NCI-H2227 treated with DMSO at 0.1 percent for 48 hours (cell line): Measurements from ENCODE around the gene MOV10.
"Not testable (repeated sequence)": the region's sequence is repeated elsewhere in the genome, so short reads cannot be mapped to it uniquely, and the experiment has no call there.

ENCODE experiments used
- DNase-seq: peaks from one replicate; lab custom pipeline; 2025; lab: John Stamatoyannopoulos, UW

Gene MOV10, protein sequence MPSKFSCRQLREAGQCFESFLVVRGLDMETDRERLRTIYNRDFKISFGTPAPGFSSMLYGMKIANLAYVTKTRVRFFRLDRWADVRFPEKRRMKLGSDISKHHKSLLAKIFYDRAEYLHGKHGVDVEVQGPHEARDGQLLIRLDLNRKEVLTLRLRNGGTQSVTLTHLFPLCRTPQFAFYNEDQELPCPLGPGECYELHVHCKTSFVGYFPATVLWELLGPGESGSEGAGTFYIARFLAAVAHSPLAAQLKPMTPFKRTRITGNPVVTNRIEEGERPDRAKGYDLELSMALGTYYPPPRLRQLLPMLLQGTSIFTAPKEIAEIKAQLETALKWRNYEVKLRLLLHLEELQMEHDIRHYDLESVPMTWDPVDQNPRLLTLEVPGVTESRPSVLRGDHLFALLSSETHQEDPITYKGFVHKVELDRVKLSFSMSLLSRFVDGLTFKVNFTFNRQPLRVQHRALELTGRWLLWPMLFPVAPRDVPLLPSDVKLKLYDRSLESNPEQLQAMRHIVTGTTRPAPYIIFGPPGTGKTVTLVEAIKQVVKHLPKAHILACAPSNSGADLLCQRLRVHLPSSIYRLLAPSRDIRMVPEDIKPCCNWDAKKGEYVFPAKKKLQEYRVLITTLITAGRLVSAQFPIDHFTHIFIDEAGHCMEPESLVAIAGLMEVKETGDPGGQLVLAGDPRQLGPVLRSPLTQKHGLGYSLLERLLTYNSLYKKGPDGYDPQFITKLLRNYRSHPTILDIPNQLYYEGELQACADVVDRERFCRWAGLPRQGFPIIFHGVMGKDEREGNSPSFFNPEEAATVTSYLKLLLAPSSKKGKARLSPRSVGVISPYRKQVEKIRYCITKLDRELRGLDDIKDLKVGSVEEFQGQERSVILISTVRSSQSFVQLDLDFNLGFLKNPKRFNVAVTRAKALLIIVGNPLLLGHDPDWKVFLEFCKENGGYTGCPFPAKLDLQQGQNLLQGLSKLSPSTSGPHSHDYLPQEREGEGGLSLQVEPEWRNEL

DNA sequence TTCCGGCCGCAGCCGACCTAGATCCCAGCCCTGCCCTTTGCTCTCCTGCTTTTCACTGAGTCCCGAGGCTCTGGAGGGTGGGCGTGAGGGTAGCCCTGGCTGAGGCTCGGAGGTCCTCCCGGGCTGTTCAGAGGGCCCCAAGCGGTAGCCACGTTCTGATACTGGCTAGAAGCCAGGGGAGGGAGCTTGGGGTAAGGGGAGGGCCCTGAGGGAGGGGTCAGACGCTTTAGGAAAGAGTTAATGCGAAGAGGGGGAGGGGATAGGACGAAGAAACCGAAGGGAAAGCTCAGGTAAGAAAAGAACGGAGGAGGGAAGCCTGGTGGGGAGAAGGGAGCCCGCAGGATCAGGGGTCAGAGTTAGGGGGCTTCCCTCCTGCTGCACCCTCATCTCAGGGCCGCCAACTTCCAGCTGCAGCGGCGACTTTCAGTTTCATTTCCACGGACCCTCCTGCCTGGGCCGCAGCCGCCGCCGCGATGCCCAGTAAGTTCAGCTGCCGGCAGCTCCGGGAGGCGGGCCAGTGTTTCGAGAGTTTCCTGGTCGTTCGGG is at the start of gene MOV10:
TSS of gene MOV10 (plus strand) at position 220 of the 546 bp plus-strand sequence. CDS start at position 474, 254 bp downstream.
- peak; percentile 74 for DNase-seq

DNA sequence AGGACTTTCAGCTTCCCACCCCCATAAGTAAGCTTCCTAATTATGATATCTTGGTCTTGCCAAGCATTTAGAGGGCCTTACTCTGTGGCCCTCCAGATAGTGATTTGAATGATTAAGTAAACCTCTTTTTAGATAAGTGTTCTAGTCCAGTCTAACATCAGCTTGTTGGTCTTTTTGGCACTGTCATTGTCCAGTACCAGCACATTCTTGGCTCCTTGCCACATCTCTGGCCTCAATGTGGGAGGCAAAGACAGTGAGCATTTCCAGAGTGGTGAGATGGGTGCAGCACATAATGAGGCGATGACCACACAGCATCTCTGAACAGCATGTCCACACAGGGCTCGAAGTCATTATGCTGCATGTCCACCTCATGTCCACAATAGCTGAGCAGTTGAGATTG is 48.8 kb upstream of the MOV10 start:
- DNase-seq: no peak

DNA sequence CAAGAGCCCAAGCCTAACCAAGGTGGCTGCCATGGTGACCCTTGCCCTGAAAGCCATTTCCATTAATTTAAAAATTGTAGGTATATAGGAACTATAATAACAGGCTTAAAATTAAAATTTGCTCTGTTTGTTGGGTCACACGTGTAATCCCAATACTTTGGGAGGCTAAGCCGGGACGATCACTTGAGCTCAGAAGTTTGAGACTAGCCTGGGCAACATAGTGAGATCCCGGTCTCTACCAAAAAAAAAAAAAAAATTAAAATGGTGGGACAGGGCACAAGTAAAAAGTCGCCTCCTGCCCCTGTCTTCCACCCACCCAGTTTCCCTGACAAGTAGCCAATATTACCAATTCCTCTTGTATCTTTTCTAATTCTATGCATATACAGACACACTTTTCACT is 48.3 kb upstream of the MOV10 start:
- DNase-seq: no peak

DNA sequence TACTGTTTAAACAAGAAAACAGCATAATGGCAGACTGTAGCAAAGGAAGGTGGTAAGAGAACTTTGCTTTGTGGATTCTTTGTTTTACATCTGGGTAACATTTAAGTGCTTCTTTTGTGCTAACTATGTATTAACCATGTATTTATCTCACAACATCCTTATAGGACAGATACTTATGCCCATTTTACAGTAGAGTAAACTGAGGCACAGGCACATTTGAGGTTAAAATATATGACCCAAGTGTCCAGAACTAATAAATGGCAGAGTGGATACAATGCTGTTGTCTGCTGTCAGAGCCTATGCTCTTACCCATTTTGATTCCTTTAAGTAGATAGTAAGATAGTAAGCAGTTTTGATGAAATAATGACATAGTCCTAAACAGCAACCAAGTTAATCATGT is 47.6 kb upstream of the MOV10 start:
- DNase-seq: no peak

DNA sequence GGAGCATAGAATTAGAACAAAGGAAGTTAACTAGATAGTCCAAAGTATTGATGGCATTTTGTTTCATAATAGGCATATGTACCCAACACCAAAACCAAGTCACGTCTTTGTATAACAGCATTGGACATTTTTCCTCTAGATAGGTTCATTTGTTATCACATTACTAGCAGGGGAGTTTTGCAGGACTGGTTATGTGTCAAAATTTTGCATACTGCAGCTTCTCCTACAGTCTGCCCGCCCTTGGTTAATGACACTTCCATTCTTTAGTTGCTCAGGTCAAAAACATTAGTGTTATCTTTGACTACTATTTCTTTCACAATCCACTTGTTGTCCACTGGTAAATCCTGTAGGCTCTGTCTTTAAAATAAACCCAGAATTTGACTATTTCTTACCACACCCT is 45.9 kb upstream of the MOV10 start:
- no peak for DNase-seq

DNA sequence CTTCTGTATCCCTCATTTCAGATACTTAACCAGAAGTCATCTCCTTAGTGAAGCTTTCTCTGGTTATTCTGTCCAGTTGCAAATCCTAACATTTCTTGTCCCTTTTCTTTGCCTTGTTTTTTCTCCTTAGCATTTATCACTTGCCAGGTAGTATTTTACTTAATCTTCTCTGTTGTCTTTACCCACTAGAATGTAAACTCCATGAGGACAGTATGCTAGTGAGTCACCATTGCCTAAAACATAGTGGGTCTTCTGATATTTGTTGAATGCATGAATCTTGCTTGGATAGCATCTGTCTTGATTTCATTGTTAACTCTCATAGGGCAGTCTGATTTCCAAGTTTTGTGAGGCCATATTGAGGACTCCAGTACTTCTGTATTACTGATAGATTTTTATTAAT is 45.2 kb upstream of the MOV10 start:
- no peak for DNase-seq

DNA sequence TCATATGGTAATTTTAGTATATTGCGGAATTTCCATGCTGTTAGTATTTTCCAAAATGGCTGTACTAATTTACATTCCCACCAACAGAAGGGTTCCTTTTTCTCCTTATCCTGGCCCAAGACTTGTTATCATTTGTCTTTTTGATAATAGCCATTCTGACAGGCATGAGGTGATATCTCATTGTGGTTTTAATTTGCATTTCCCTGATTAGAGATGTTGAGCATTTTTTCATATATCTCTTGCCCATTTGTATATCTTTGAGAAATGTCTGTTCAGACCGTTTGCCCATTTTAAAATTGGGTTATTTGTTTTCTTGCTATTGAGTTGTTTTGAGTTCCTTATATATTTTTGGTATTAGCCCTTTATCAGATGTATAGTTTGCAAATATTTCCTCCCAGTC is 40.8 kb upstream of the MOV10 start:
- no peak for DNase-seq

DNA sequence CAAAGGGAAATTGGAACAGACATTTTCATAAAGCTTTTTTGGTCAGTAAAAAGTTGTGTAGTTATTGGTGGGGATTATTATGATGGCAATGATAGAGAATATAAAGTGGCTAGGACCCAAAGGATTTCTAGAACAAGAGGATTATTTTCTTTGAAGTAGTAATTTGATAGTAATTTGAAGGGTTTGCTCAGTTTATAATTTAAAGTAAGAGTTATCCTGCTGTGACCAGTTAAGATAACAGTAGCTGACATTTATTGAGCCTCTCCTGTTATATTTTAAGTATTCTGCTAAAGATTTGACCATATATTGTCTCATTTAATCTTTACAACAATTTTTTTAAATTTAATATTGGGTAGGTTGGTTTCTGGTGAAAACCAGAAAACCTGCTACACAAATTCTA is 40.1 kb upstream of the MOV10 start:
- DNase-seq: no peak

DNA sequence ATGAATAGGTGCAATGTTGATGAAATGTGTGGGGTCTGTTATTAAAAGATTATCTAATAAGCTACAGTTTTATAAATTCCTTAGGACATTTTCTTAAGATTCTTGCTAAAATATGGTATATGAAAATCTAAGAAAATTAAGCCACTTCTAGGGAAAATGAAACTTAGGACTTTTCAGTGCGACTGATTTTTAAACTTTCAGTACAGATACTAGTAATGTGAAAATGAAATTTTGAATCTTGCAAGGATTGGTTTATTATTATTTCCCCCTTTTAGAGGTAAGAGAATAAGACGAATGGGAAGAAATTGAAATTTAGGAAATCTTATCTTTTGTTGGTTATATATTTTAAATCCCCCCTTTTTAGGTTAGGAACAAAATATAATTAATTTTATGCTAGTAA is 38.4 kb upstream of the MOV10 start:
- no peak for DNase-seq

DNA sequence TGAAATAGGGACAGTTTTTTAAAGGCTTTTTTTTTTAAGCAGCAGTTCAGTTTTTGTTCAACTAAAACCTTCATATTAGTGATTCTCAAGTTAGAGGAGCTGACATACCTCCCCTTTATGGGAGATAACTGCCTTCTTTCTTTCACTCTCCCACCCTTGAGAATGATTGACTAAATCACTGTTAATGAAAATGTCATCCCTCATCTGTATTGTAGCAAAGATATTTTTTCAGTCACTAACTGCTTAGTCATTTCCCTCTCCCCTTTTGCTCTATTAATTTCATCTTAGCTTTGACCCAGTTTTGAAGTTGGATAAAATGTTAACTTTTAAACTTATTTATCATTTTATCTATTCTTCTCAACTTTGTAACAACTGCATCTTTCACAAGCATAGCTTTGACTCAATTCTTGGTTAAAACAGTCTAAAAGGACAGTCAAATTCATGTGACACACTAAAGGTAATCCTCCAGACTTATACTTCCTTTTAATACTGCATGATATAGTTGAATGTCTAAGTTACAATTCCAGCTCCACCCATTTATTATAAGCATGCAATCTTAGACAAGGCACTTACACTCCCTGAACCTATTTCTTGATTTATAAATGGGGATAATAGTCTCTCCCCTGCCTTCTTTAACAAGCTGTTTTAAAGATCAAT is 37.7 kb upstream of the MOV10 start:
- DNase-seq: no peak

DNA sequence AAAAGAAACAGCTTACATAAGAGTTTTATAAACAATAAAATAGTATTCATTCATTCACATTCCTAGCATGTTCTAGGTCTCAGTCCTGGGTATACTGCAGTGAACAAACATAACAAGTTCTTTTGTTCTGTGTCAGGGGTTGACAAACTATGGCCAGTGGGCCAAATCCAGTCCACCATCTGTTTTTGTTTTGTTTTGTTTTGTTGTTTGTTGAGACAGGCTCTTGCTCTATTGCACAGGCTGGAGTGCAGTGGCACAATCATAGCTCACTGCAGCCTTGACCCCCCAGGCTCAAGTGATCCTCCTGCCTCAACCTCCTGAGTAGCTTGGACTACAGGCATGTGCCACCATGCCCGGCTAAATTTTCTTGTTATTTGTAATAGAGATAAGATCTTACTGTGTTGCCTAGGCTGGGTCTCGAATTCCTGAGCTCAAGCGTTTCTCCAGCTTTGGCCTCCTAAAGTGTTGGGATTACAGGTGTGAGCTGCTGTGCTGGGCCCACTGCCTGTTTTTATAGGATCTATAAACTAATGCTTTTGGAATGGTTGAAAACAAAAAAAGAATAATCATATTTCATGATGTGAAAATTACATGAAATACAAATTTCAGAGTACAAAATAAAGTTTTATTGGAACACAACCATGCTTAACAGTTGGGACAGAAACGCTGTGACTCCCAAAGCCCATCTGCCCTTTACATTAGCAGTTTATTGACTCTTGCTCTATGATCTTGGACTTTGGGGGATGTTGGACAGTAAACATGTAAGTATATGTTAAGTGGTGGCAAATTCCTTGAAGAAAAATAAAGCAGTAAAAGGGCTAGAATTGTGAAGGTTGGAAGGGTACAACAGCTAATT is 37.0 kb upstream of the MOV10 start:
- no peak for DNase-seq

DNA sequence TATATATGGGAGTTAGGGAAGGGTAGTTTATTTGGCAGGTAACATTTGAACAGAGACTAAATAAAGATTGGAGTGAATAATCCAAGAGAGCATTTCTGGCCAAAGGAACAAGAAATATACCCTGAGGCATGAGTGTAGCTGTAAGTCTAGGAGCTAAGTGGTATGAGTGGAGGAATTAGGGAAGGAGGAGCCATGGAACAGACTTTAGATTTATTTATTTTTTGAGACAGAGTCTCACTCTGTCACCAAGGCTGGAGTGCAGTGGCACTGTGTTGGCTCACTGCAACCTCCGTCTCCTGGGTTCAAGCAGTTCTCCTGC is 36.4 kb upstream of the MOV10 start:
- no peak for DNase-seq

DNA sequence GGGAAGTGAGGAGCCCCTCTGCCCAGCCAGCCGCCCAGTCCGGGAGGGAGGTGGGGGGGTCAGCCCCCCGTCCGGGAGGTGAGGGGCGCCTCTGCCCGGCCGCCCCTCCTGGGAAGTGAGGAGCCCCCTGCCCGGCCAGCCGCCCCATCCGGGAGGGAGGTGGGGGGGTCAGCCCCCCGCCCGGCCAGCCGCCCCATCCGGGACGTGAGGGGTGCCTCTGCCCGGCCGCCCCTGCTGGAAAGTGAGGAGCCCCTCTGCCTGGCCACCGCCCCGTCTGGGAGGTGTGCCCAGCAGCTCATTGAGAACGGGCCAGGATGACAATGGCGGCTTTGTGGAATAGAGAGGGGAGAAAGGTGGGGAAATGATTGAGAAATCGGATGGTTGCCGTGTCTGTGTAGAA is 34.0 kb upstream of the MOV10 start:
- DNase-seq: not testable (repeated sequence)

DNA sequence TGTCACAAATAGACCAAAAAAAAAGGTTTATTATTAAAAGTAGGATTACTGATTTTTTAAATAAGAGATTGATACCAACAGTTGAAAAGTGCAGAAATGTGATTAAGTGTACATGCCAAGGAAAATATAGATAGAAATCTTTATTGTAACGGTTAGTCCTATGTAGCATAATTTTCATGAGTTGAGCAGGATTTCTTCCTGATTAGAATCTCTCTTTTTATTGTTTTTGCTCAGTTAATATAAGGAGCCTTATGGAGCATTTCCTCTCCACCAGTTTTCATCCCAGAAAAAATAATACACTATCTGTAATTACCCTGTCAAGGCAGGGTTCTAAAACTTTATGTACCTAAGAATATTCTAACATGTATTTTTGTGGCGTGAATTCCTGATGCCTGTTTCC is 31.4 kb upstream of the MOV10 start:
- no peak for DNase-seq

DNA sequence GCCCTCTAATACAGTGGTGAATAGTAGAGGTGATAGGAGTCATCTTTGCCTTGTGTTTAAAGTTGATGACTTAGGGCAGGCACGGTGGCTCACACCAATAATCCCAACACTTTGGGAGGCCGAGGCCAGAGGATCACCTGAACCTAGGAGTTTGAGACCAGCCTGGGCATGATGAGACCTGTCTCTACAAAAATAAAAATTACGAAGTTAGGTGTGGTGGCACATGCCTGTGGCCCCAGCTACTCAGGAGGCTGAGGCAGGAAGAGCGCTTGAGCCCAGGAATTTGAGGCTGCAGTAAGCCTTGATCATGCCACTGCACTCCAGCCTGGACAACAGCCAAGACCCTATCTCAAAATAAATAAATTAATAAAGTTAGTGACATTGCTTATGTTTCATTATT is 28.2 kb upstream of the MOV10 start:
- no peak for DNase-seq

DNA sequence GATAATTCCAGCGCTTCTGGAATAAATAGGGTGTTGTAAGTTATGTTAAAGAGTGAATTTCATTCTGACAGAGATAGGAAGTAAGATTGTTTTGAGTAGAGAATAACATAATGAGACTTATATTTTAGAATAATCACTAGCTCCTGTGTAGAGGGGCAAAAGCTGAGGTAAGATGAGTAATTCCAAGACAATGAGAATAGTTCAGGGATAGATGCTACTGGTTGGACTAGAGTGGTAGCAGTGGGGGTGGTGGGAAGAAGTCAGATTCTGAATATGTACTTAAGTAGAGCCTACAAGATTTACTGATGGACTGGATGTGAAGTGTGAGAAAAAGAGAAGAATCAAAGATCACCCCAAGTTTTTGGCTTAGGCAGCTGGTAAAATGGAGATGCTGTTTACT is 23.3 kb upstream of the MOV10 start:
- DNase-seq: no peak

DNA sequence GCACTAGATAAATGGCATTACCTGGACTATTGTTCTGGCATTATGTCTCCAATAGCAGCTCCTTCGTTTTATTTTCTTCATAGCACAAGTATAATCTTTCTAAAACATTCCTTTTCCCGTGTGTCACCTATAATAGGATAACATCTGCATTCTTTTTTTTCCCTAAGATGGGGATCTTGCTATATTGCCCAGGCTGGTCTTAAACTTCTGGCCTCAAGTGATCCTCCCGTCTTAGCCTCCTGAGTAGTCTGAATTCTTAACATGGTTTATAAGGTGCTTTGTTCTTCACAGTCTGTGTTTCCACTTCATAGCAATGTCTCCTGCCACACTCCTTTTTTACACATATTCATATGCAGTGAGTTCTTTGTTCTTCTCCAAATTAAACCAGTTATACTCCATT is 8.6 kb upstream of the MOV10 start:
- no peak for DNase-seq

DNA sequence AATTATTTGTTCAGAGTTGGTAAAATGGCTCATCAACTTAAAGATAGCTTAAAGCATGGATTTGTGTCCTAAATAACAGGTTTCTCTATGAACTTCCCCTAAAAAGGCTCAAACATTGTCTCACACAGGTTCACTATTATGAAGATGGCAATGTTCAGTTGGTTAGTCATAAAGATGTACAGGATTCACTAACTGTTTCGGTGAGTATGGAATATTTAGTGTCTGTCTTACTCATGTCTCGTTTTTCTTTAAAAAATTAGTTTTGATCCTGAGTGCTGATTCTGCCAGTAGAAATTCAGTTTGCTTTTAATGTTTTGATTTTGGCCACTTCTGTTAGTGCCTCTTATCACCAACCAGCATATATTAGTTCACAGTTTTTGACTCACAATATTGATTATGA is 7.5 kb upstream of the MOV10 start:
- DNase-seq: no peak

DNA sequence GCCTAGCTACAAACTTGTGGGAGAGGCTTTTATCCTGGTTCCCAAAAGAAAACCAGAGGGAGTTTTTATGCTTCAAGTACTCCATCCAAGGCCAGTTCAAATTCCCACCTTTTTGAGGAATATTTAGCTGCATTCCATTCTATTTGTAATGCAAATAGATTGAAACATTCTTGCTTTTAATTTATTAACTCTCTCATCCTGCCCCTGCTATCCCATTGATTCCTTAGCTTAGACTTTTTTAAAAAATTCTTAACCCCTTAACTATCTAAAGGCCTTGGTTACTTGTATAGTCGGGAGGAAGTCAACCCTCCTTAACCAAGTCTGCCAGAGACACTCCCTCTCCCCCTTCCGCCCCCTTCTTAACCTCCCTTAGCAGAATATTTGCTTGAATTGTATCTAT is 2.5 kb upstream of the MOV10 start:
- no peak for DNase-seq

DNA sequence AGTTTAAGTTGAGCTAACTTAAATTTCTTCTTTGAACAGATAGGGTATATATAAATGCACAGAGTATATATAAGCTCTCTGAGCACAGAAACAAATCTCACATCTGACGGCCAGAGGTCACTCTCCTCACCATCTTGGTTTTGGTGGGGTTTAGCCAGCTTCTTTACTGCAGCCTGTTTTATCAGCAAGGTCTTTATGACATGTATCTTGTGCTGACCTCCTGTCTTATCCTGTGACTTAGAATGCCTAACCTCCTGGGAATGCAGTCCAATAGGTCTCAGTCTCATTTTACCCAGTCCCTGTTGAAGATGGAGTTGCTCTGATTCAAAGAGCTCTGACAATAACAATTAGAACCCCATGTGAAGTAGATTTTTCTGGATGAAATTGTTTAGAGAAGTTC is 1.6 kb upstream of the MOV10 start:
- DNase-seq: no peak
